Activated naive CD4-positive, alpha-beta T cell treated with anti-CD3 and anti-CD28 coated beads for 36 hours (primary cell): ENCODE results near the gene DPP6. TPM values are rescaled to one million over a fixed set of nuclear protein-coding genes. Genes with fewer than 3 reads are reported as not detected.

Experiments used
- CTCF ChIA-PET: fragments of 350-600 bp; sonication (Branson Sonifier 250); formaldehyde crosslinking; loops from one replicate; lab custom pipeline; 2021; ENCODE audit warnings: antibody characterized with exemption; lab: Charles Lee
- DNase-seq: peaks from one replicate; pipeline ENCODE4 v3.0.0-alpha.2; 2020
- H3K27ac Mint-ChIP-seq: one replicate; pipeline ENCODE4 v1.8.0; 2021; ENCODE audit warnings: mild to moderate bottlenecking, mixed read lengths
- H3K27me3 Mint-ChIP-seq: one replicate; pipeline ENCODE4 v1.8.0; 2021; ENCODE audit warnings: low read depth, mixed read lengths
- H3K36me3 Mint-ChIP-seq: one replicate; pipeline ENCODE4 v1.8.0; 2021; ENCODE audit warnings: low read depth, mixed read lengths
- H3K4me1 Mint-ChIP-seq: one replicate; pipeline ENCODE4 v1.8.0; 2021; ENCODE audit warnings: low read depth, mixed read lengths
- H3K4me3 Mint-ChIP-seq: one replicate; pipeline ENCODE4 v1.8.0; 2021; ENCODE audit warnings: mild to moderate bottlenecking, moderate library complexity, mixed read lengths
- H3K9me3 Mint-ChIP-seq: one replicate; pipeline ENCODE4 v1.8.0; 2021; ENCODE audit warnings: mixed read lengths
- intact Hi-C: fragments of 100-400 bp; cut with micrococcal nuclease; formaldehyde crosslinking; loops from one replicate; pipeline ENCODE4 v1.15.1; 2023
- total RNA-seq, 2 experiments: library from RNA; stranded (reverse); gene quantifications; one replicate each; pipeline ENCODE4 v1.2.3, GENCODE V29; 2021

The DPP6 gene
- total RNA-seq, 2 experiments from 2014 or later: not detected

DNA sequence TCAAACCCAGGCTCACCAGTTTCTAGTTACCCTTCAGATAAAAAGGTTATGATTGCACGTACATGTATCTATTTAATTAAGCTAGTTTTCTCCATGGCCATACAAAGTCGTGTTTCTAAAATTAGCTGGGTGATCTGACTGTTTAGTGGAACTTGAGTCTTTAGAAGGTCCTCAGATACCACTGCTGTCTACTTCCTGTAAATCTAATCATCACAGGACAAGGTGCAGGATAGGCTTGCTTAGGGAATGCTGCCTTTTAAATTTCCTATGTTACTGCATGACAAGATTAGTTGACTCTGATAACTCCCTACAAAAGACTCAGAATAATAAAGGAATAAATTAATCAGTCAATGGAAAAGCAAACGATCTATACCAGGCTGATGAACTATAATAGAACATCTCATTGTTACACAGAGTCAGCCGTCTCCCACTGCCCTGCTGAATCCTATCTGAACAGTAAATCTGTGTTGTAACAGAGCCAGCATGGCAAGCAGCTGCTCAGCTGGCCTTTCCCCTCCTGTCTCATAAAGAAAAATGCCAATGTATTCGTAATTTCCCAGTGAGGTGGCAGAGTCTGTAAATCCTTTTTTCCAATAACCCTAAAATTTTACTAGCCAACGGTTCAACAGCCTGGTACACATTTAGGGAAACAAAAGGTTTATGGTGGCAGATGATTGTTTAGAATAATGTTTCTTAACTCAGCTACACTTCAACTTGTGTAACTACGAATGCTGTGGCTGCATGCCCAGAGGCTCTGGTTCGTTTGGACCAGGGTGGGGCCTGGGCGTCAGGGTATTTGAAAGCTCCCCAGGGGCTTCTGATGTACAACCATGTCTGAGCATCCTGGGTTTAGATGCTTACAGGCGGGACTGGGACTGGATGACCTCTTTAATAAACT, 632.7 kb downstream of the DPP6 start:
- Mint-ChIP-seq H3K4me3 (no peak overlapping the region), H3K36me3 (no peaks in the 10 kb centered on the region), H3K4me1 (no peaks in the 10 kb centered on the region), H3K27ac (no peak overlapping the region), H3K9me3 (no peaks in the 10 kb centered on the region), H3K27me3 (peaks cover 5% of the 10 kb centered on the region)
- CTCF ChIA-PET: interaction anchor here (0.7 kb wide), 1 partner anchor 253 kb away, joined by 3 read pairs; no protein-coding TSS in a partner anchor
- no peak for DNase-seq
- intact Hi-C loops: no loop called here

DNA sequence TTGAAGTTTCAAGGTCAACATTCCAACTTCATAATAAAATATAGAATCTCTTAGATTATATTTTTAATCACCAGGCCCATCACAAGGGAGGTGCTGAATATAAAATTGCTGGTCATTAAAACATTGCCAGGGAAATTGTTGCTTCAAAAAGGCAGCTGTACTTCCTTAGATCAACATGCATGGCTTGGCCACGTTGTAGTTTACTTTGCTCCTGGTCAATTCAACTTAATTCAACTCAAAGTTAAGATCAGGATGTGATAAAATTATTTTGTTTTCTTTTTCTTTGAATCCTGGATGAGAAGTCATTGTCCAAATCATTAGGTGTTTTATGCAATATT, 633.3 kb downstream of the DPP6 start:
- intact Hi-C loops: no loop called here
- no peaks in the 10 kb centered on the region for H3K9me3 Mint-ChIP-seq

DNA sequence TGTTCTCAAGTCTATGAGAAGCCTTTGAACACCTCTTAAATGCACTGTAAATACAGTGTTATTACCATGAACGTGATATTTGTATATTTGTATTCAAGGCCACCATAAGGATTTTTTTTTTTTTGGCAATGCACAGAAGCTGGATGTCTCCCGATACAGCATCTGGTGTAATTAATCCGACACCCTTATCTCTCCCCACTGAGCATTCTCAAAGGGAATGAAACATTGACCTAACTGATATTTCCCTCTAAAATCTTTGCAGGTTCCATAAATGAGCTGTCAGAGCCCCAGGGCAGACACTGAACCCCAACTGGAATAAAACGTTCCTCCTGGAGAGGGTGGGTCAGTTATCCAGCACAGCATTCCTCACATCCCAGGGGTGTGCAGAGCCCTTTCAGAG, 634.1 kb downstream of the DPP6 start:
- no peak for DNase-seq
- no peaks in the 10 kb centered on the region for H3K36me3 Mint-ChIP-seq

More for the DNA sequence above, 633.3 kb downstream of the DPP6 start:
- Mint-ChIP-seq H3K27ac (no peak overlapping the region), H3K36me3 (no peaks in the 10 kb centered on the region), H3K4me1 (no peaks in the 10 kb centered on the region), H3K4me3 (no peak overlapping the region), H3K27me3 (peaks cover 5% of the 10 kb centered on the region)
- CTCF ChIA-PET: interaction anchor here (0.7 kb wide), 1 partner anchor 254 kb away, joined by 3 read pairs; no protein-coding TSS in a partner anchor
- DNase-seq: no peak

DNA sequence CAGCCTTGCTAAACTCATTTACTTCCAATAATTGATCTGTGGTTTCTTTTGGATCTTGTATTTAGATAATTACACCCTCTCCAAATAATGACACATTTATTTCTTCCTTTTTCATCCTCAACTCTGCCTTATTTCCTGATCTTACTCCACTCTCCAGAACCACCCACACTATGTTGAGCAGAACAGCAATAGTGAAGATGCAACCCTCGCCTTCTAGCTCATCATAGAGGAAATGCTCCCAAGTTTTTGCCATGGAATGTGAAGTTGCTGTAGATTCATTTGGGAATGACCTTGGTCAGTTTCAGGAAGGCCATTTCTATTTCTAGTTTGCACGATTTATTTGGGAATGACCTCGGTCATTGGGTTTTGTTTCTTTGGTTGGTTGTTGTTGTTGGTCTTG, 636.8 kb downstream of the DPP6 start:
- H3K27me3 Mint-ChIP-seq: peaks cover 5% of the 10 kb centered on the region
- no peak for DNase-seq
- intact Hi-C loops: no loop called here

More for the DNA sequence above, 634.1 kb downstream of the DPP6 start:
- no peak overlapping the region for H3K4me3 Mint-ChIP-seq
- H3K4me1 Mint-ChIP-seq: no peaks in the 10 kb centered on the region
- CTCF ChIA-PET: no interaction called here
- intact Hi-C loops: no loop called here
- no peak overlapping the region for H3K27ac Mint-ChIP-seq
- no peaks in the 10 kb centered on the region for H3K9me3 Mint-ChIP-seq
- peaks cover 5% of the 10 kb centered on the region for H3K27me3 Mint-ChIP-seq

GRCh38 chr7:154690411-154690810, 638.2 kb downstream of the DPP6 start:
- Mint-ChIP-seq H3K36me3 (no peaks in the 10 kb centered on the region), H3K27me3 (peaks cover 8% of the 10 kb centered on the region), H3K9me3 (no peaks in the 10 kb centered on the region), H3K4me3 (no peak overlapping the region), H3K27ac (no peak overlapping the region), H3K4me1 (no peaks in the 10 kb centered on the region)
- DNase-seq: no peak
- intact Hi-C loops: no loop called here
- CTCF ChIA-PET: no interaction called here

More for the DNA sequence above, 636.8 kb downstream of the DPP6 start:
- no peak overlapping the region for H3K4me3 Mint-ChIP-seq
- no peaks in the 10 kb centered on the region for H3K4me1 Mint-ChIP-seq
- CTCF ChIA-PET: no interaction called here
- H3K27ac Mint-ChIP-seq: no peak overlapping the region
- H3K36me3 Mint-ChIP-seq: no peaks in the 10 kb centered on the region
- H3K9me3 Mint-ChIP-seq: no peaks in the 10 kb centered on the region

DNA sequence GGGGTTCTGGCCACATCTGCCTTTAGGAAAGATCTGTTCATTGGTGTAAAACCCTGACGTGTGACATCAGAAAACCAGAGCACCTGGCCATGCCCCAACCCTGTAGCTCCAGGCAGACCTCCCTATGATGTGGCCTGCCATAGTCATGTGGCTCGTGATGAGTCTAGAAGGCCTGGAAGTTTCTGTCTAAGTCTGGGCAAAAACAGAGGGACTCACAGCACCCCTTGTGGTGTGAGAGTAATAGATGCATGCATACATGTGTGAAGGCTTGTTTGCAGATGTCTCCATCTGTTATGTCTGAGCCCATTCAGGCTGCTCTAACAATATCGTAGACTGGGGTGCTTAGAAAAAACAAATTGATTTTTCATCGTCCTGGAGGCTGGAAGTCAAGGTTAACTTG, 641.5 kb downstream of the DPP6 start:
- DNase-seq: no peak
- Mint-ChIP-seq H3K4me3 (no peak overlapping the region), H3K27ac (no peak overlapping the region), H3K9me3 (no peaks in the 10 kb centered on the region), H3K36me3 (no peaks in the 10 kb centered on the region), H3K4me1 (no peaks in the 10 kb centered on the region), H3K27me3 (peaks cover 4% of the 10 kb centered on the region)
- CTCF ChIA-PET: no interaction called here
- intact Hi-C loops: no loop called here

GRCh38 chr7:154695836-154696235, 643.6 kb downstream of the DPP6 start:
- Mint-ChIP-seq H3K4me3 (no peak overlapping the region), H3K36me3 (no peaks in the 10 kb centered on the region), H3K27me3 (peaks cover 4% of the 10 kb centered on the region), H3K9me3 (no peaks in the 10 kb centered on the region), H3K27ac (no peak overlapping the region), H3K4me1 (no peaks in the 10 kb centered on the region)
- intact Hi-C loops: no loop called here
- CTCF ChIA-PET: interaction anchor here (0.5 kb wide), 1 partner anchor 217 kb away, joined by 3 read pairs; no protein-coding TSS in a partner anchor
- DNase-seq: no peak

GRCh38 chr7:154696556-154696955, 644.4 kb downstream of the DPP6 start:
- no peaks in the 10 kb centered on the region for H3K9me3 Mint-ChIP-seq
- H3K27me3 Mint-ChIP-seq: peaks cover 4% of the 10 kb centered on the region
- no peaks in the 10 kb centered on the region for H3K4me1 Mint-ChIP-seq
- H3K27ac Mint-ChIP-seq: no peak overlapping the region
- intact Hi-C loops: no loop called here
- no peak overlapping the region for H3K4me3 Mint-ChIP-seq
- no peak for DNase-seq
- CTCF ChIA-PET: no interaction called here
- H3K36me3 Mint-ChIP-seq: no peaks in the 10 kb centered on the region

DNA sequence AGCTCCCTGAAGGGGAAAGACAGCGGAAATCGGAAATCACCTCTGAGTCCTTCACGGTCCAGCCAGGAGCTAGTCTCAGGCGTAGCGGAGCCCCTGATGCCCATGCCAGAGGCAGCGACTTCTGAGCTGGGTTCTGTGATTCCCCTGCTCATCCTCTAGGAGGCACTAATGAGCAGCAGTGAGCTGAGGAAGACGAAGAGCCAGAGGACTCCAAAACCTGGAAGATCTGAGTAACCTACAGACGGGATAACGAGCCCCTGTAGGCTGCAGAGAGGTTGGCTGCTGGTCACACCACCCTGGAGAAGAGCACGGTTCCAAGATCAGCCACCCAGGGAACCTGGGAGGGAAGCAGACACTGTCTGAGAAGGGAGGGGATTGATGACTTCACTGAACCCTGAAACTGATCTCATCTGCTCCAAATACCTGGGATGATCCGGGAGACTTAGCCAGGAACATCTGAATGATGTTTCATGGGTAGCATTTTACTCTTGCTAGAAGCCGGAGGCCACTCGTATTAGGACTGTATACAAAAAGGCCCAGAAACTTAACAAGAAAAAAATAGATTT, 646.6 kb downstream of the DPP6 start:
- H3K4me1 Mint-ChIP-seq: no peaks in the 10 kb centered on the region
- H3K9me3 Mint-ChIP-seq: peaks cover 6% of the 10 kb centered on the region
- no peak overlapping the region for H3K27ac Mint-ChIP-seq
- no peak for DNase-seq
- H3K4me3 Mint-ChIP-seq: no peak overlapping the region
- H3K27me3 Mint-ChIP-seq: peaks cover 4% of the 10 kb centered on the region
- intact Hi-C loops: no loop called here
- CTCF ChIA-PET: interaction anchor here (0.7 to 1.5 kb wide), 3 partner anchors 16 to 1042 kb away, joined by 3 to 5 read pairs (median 3); no protein-coding TSS in a partner anchor
- H3K36me3 Mint-ChIP-seq: no peaks in the 10 kb centered on the region

DNA sequence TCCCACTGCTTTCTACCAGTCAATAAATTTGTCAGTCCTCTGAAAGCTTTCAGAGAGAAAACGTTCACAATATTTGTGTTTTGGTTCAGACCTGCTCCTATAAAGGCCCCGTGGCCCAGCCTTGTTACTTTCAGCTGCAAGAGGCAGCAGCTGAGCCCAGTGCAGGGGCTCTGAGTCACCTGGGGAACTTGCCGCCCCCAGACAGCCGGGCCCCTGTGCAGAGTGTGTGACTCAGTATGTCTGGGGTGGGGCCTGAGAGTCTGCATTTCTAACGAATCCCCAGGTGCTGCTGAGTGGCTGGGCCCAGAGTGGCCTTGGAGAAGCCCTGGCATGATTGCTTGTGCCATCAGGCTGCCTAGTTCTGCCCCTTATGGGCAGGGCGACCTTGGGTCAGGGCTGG, 647.2 kb downstream of the DPP6 start:
- peak; percentile 5 for DNase-seq
- no peaks in the 10 kb centered on the region for H3K36me3 Mint-ChIP-seq
- H3K9me3 Mint-ChIP-seq: peaks cover 6% of the 10 kb centered on the region
- no peak overlapping the region for H3K4me3 Mint-ChIP-seq
- H3K27me3 Mint-ChIP-seq: peaks cover 4% of the 10 kb centered on the region
- CTCF ChIA-PET: interaction anchor here (1.5 kb wide), 1 partner anchor 19 kb away, joined by 5 read pairs; no protein-coding TSS in a partner anchor
- intact Hi-C loops: no loop called here
- no peaks in the 10 kb centered on the region for H3K4me1 Mint-ChIP-seq
- no peak overlapping the region for H3K27ac Mint-ChIP-seq

DNA sequence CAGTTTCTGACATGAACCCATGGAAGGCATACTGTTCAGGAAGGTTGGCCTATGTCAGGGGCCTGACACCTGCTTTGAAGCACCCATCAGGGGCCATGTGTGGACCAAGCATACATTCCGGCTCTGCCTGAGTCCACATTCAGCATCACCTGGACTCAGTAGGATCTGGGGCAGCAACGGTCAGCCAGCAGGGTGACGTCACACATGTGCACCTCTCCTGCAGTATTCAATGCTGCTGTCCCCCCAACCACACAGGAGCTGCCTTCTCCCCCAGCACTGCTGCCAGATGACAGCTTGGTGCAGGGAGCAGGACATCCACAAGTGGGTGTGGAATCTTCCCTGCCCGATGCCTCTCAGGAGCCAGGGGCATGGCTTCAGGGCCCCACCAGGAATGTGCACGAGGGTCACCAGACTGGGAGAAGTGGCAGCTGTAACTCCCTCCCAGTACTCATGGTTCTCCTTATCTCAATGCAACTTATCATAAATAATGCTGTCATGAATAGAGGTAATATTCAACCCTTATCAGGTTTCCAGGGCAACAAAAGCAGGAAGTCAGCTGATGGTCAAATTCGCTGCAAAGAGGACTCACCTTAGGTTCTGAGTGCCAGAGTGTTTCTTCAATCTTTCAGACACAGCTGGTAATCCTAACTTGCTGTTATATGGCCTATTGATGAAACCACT, 657.8 kb downstream of the DPP6 start:
- Mint-ChIP-seq H3K4me1 (no peaks in the 10 kb centered on the region), H3K27ac (no peak overlapping the region), H3K4me3 (no peak overlapping the region), H3K36me3 (peaks cover 2% of the 10 kb centered on the region), H3K27me3 (no peaks in the 10 kb centered on the region), H3K9me3 (peaks cover 15% of the 10 kb centered on the region)
- intact Hi-C loops: no loop called here
- CTCF ChIA-PET: no interaction called here
- no peak for DNase-seq

DNA sequence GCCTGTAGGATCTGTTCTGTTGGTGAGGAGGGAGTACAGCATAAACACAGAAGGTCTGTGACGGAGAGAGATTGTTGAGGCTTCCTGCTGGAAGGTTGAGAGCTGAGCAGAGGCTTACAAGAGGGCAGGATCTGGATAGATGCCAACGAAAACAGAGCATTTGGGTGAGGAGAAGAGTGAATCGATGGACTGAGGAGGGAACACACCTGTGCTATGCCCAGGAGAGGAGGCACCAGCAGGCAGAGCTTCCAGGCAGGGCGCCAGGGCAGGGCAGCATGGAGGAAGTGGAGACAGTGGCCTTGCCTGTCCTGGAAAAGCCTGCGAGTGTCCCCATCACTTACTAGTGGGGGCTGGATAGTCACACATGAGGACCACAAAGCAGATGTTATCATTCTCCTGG, 667.8 kb downstream of the DPP6 start:
- DNase-seq: no peak

More for the DNA sequence above, 667.8 kb downstream of the DPP6 start:
- Mint-ChIP-seq H3K4me1 (no peaks in the 10 kb centered on the region), H3K36me3 (no peaks in the 10 kb centered on the region), H3K27me3 (peaks cover 4% of the 10 kb centered on the region), H3K27ac (no peak overlapping the region), H3K9me3 (peaks cover 2% of the 10 kb centered on the region), H3K4me3 (no peak overlapping the region)
- CTCF ChIA-PET: no interaction called here
- intact Hi-C loops: no loop called here
